Endothelial cell of umbilical vein (primary cell): ENCODE results near the gene SMPX. TPM values are rescaled to one million over a fixed set of nuclear protein-coding genes. Genes with fewer than 3 reads are reported as not detected.

Experiments
- BruUV-seq: library from RNA; stranded (reverse); fragments of 400-500 nt; replicated peaks from 2 replicates; lab custom pipeline; 2021; lab: Mats Ljungman, UMichigan
- CTCF ChIA-PET: fragments of 300-600, 350-600 bp; sonication (Branson Sonifier 250); formaldehyde crosslinking; loops from one replicate; lab custom pipeline; 2021; ENCODE audit warnings: antibody characterized with exemption, inconsistent platforms; lab: Charles Lee
- POLR2A ChIA-PET: fragments of 300-600, 350-600 bp; sonication (Branson Sonifier 250); formaldehyde crosslinking; loops from one replicate; lab custom pipeline; 2021; ENCODE audit warnings: antibody characterized with exemption, inconsistent platforms; lab: Charles Lee
- DNase-seq: peaks from one replicate; pipeline ENCODE4 v3.0.0-alpha.2; 2011; ENCODE audit warnings: low read depth, low spot score
- FAIRE-seq: peaks from 2 replicates; lab custom pipeline; 2011; peaks lifted over from hg19 to GRCh38; lab: Jason Lieb, UNC
- H2AFZ ChIP-seq: 2 replicates; pipeline ENCODE4 v1.6.0; 2012; ENCODE audit warnings: low read depth, low read length, control low read depth, inconsistent platforms
- H3K27ac ChIP-seq: 2 replicates; pipeline ENCODE4 v1.5.1; 2011; ENCODE audit warnings: low read depth, mild to moderate bottlenecking, control low read depth, low read length, moderate library complexity; ENCODE audit not compliant: insufficient read depth
- H3K27me3 ChIP-seq, 2 experiments: 2 replicates each; pipeline versions ENCODE4 v1.6.0 to v1.6.1; 2011; ENCODE audit warnings: low read length in 2 of 2, mixed read lengths in 1 of 2; ENCODE audit not compliant: control insufficient read depth in 2 of 2, insufficient read depth in 2 of 2
- H3K36me3 ChIP-seq, 2 experiments: 2 replicates in 1 of 2; 3 replicates in 1 of 2; pipeline ENCODE4 v1.5.1; 2011; ENCODE audit warnings: low read length in 2 of 2, mild to moderate bottlenecking in 1 of 2, moderate library complexity in 1 of 2; ENCODE audit not compliant: control insufficient read depth in 2 of 2, insufficient read depth in 2 of 2; ENCODE audit errors: extremely low read depth in 1 of 2
- H3K4me1 ChIP-seq: 3 replicates; pipeline ENCODE4 v1.5.1; 2011; ENCODE audit warnings: mild to moderate bottlenecking, low read length; ENCODE audit not compliant: control insufficient read depth, insufficient read depth; ENCODE audit errors: extremely low read depth
- H3K4me2 ChIP-seq: 2 replicates; pipeline ENCODE4 v1.6.1; 2011; ENCODE audit warnings: low read length, control low read depth, mixed read lengths; ENCODE audit not compliant: insufficient read depth
- H3K4me3 ChIP-seq, 3 experiments: fragments of 200-600 bp in 1 of 3; sonication (generic), shearing (Covaris generic) in 1 of 3; replicated peaks in 1 of 3; 2 replicates each; pipeline ENCODE4 v1.5.1; 2011 to 2016; ENCODE audit warnings: control low read depth in 3 of 3, low read length in 3 of 3, mild to moderate bottlenecking in 2 of 3, inconsistent platforms in 1 of 3, low read depth in 1 of 3, moderate library complexity in 1 of 3; ENCODE audit not compliant: insufficient read depth in 1 of 3
- H3K79me2 ChIP-seq: 2 replicates; pipeline ENCODE4 v1.6.0; 2012; ENCODE audit warnings: low read length, inconsistent platforms; ENCODE audit not compliant: control insufficient read depth, insufficient read depth
- H3K9ac ChIP-seq: replicated peaks from 2 replicates; pipeline ENCODE3; 2011; ENCODE audit warnings: low read length, control low read depth; ENCODE audit not compliant: insufficient read depth; ENCODE audit errors: extremely low read depth
- H3K9me1 ChIP-seq: replicated peaks from 3 replicates; pipeline ENCODE4 v1.6.0; 2011; ENCODE audit warnings: mild to moderate bottlenecking, low read length; ENCODE audit not compliant: control insufficient read depth, insufficient read depth; ENCODE audit errors: extremely low read depth
- H3K9me3 ChIP-seq: replicated peaks from 2 replicates; pipeline ENCODE4 v1.5.1; 2012; ENCODE audit warnings: low read length, inconsistent platforms; ENCODE audit not compliant: control insufficient read depth, insufficient read depth
- H4K20me1 ChIP-seq: replicated peaks from 2 replicates; pipeline ENCODE3; 2011; ENCODE audit warnings: mild to moderate bottlenecking, low read length; ENCODE audit not compliant: control insufficient read depth, insufficient read depth; ENCODE audit errors: extremely low read depth
- CTCF ChIP-seq, 2 donors: IDR thresholded peaks; 1 replicate in 1 of 2; 2 replicates in 1 of 2; pipeline ENCODE4 v1.5.1; 2011; ENCODE audit warnings: low read length in 2 of 2, mild to moderate bottlenecking in 2 of 2, moderate library complexity in 2 of 2, control low read depth in 1 of 2, inconsistent platforms in 1 of 2, low read depth in 1 of 2; ENCODE audit not compliant: insufficient read depth in 1 of 2; ENCODE audit errors: extremely low read depth in 1 of 2
- EZH2 ChIP-seq: IDR thresholded peaks from 2 replicates; pipeline ENCODE4 v1.6.1; 2012; ENCODE audit warnings: borderline replicate concordance, low read depth, mild to moderate bottlenecking, moderate library complexity, low read length, inconsistent platforms; ENCODE audit not compliant: severe bottlenecking
- FOS ChIP-seq: IDR thresholded peaks from 2 replicates; pipeline ENCODE4 v1.6.1; 2011; ENCODE audit warnings: mild to moderate bottlenecking, low read length, moderate library complexity, borderline replicate concordance; ENCODE audit not compliant: insufficient read depth
- GATA2 ChIP-seq: IDR thresholded peaks from 2 replicates; pipeline ENCODE4 v1.7.0; 2011; ENCODE audit warnings: low read depth, mild to moderate bottlenecking, moderate library complexity, mixed read lengths, low read length; ENCODE audit not compliant: insufficient read length, insufficient read depth
- JUN ChIP-seq: IDR thresholded peaks from 2 replicates; pipeline ENCODE4 v1.6.1; 2011; ENCODE audit warnings: borderline replicate concordance, low read depth; ENCODE audit not compliant: insufficient read length, insufficient read depth
- MAX ChIP-seq: IDR thresholded peaks from 2 replicates; pipeline ENCODE4 v1.6.1; 2011; ENCODE audit not compliant: insufficient read depth, insufficient read length
- MYC ChIP-seq: IDR thresholded peaks from one replicate; pipeline ENCODE4 v1.6.1; 2011; ENCODE audit warnings: mild to moderate bottlenecking, low read depth, low read length
- POLR2A ChIP-seq: IDR thresholded peaks from 2 replicates; pipeline ENCODE4 v1.6.1; 2012; ENCODE audit warnings: low read depth, mild to moderate bottlenecking, control low read depth, low read length
- POLR2AphosphoS5 ChIP-seq: IDR thresholded peaks from 2 replicates; pipeline ENCODE4 v1.6.1; 2012; ENCODE audit warnings: low read depth, mild to moderate bottlenecking, control low read depth, low read length, moderate library complexity; ENCODE audit not compliant: insufficient read depth
- dilution Hi-C: fragments of 300-500 bp; cut with MboI; formaldehyde crosslinking; loops from one replicate; pipeline ENCODE4 v1.15.0; 2019; ENCODE audit warnings: low sequenced_read_pairs; ENCODE audit not compliant: extremely low pct_ligation_motif_present
- intact Hi-C: fragments of 100-400 bp; cut with micrococcal nuclease; formaldehyde crosslinking; loops from one replicate; pipeline ENCODE4 v1.10.0; 2022
- polyA plus RNA-seq, 4 experiments: library from polyadenylated mRNA; depleted of rRNA in 3 of 4; stranded (reverse) in 3 of 4; unstranded in 1 of 4; fragments of >200 nt; gene quantifications; 2 replicates each; pipeline versions ENCODE4 v1.2.1 to v1.2.3, GENCODE V29; 2011 to 2012; ENCODE audit warnings: missing spikeins in 1 of 4
- total RNA-seq: library from RNA; stranded (reverse); gene quantifications from 2 replicates; pipeline ENCODE4 v1.2.3, GENCODE V29; 2021

Gene SMPX
- total and polyA plus RNA-seq, 2 donors (not counting 3 experiments of a cell fraction or from before 2014, with no cell fraction given), result not detected

GRCh38 chrX:21733705-21734104, 24.2 kb downstream of the SMPX start:
- Histone ChIP-seq H3K4me1 (no peaks in the 10 kb centered on the region), H3K9me1 (no peaks in the 10 kb centered on the region), H3K36me3 (no peaks in the 10 kb centered on the region), H3K4me2 (no peak overlapping the region), H3K79me2 (no peaks in the 10 kb centered on the region), H3K27me3 (no peaks in the 10 kb centered on the region), H3K9me3 (no peaks in the 10 kb centered on the region), H4K20me1 (no peaks in the 10 kb centered on the region), H2AFZ (no peak overlapping the region), H3K9ac (no peak overlapping the region), H3K4me3 (no peak overlapping the region), H3K27ac (no peak overlapping the region)
- POLR2A ChIA-PET, result no interaction called here
- DNase-seq (no peak), FAIRE-seq (no peak)
- dilution Hi-C loops (no loop called here), intact Hi-C loops (no loop called here)
- BruUV-seq, result no TSS peak
- CTCF ChIA-PET, result no interaction called here
- TF ChIP-seq MAX, result no peak
- TF ChIP-seq POLR2A, result no peak
- TF ChIP-seq EZH2, result no peak
- TF ChIP-seq MYC, result no peak
- no peak for TF ChIP-seq JUN
- no peak for TF ChIP-seq GATA2
- no peak for TF ChIP-seq POLR2AphosphoS5
- TF ChIP-seq FOS, result no peak
- no peak for TF ChIP-seq CTCF (IDR thresholded peaks at IDR 0.05; ENCODE audit: extremely low read depth in 1 of 2, insufficient read depth in 1 of 2, low read depth in 1 of 2, low read length in 2 of 2)
